ENCODE data around the gene IGSF23. TPM values are rescaled to one million over a fixed set of nuclear protein-coding genes. Genes with fewer than 3 reads are reported as not detected.

IGSF23 gene
- total and polyA plus RNA-seq, 2 donors (not counting 1 experiment from before 2014, with no cell fraction given): not detected

DNA sequence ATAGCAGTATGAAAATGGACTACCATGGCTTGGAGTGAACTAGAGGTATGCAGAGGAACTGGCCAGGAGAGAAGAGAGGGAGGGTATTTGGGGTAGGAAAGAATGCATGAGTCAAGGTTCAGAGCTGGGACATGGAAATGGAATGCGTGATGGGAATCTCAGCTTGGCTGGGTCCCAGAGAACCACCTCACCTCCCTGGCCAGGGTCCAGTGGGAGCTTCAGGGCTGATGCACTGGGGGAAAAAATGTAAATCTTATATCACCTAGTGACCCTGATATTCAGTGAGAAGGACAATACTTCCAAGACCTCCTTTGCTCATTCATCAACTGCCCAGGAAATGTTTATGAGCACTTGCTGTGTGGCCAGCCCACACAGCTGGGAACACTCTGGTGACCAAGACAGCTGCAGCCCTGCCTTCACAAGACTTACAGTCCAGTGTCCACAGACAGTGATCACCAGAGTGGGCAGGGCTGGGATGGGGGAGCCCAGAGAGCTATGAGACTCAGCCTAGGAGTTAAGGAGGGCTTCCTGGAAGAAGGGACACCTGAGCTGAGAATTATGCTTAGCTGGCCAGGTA, 12.8 kb downstream of the IGSF23 start:
- Histone ChIP-seq H3K79me2 (ENCODE audit: control insufficient read depth, insufficient read depth, low read length) (no peaks in the 10 kb centered on the region), H2AFZ (ENCODE audit: insufficient read depth, low read depth, low read length, poor library complexity, severe bottlenecking) (no peak overlapping the region), H3K27me3 (replicated peaks in 1 of 4; ENCODE audit: control extremely low read depth in 1 of 4, control insufficient read depth in 3 of 4, insufficient read depth in 4 of 4, low read length in 3 of 4) (peaks cover 0 to 6% (median 2%) of the 10 kb centered on the region in 4 experiments), H3K4me3 (ENCODE audit: control extremely low read depth in 1 of 5, extremely low read depth in 1 of 5, insufficient read depth in 1 of 5, low read depth in 2 of 5, low read length in 4 of 5) (no peak overlapping the region), H3K27ac (ENCODE audit: low read length in 2 of 2) (no peak overlapping the region), H3K4me1 (ENCODE audit: control insufficient read depth in 2 of 2, insufficient read depth in 2 of 2, low read length in 2 of 2) (no peaks in the 10 kb centered on the region), H3K9me3 (ENCODE audit: control extremely low read depth in 1 of 3, control insufficient read depth in 2 of 3, insufficient read depth in 1 of 3, low read length in 2 of 3) (peaks cover 0 to 18% (median 0%) of the 10 kb centered on the region in 3 donors), H3K9ac (ENCODE audit: low read length) (no peak overlapping the region), H3K36me3 (replicated peaks in 1 of 2; ENCODE audit: control extremely low read depth in 1 of 2, control insufficient read depth in 1 of 2, extremely low read depth in 1 of 2, insufficient read depth in 2 of 2, low read length in 1 of 2) (no peaks in the 10 kb centered on the region), H4K20me1 (ENCODE audit: control insufficient read depth, insufficient read depth, low read length, poor library complexity, severe bottlenecking) (no peaks in the 10 kb centered on the region), H3K4me2 (replicated peaks; ENCODE audit: low read depth, low read length, poor library complexity, severe bottlenecking) (no peak overlapping the region)
- H3K27me3 Mint-ChIP-seq: peaks cover 10% of the 10 kb centered on the region
- no peaks in the 10 kb centered on the region for H3K4me1 Mint-ChIP-seq
- no peak overlapping the region for H3K27ac Mint-ChIP-seq
- H3K9me3 Mint-ChIP-seq (ENCODE audit: insufficient read depth): peaks cover 3% of the 10 kb centered on the region
- CTCF ChIA-PET: interaction anchor here (0.6 kb wide), 1 partner anchor 1806 kb away, joined by 4 read pairs; no protein-coding TSS in a partner anchor
- POLR2A ChIA-PET: no interaction called here
- ATAC-seq (ENCODE audit: low read depth) (no peak), DNase-seq (no peak)
- intact Hi-C loops (cut with micrococcal nuclease): no loop called here
- TF ChIP-seq CTCF (IDR thresholded peaks at IDR 0.05) (no peak), EZH2 (IDR thresholded peaks at IDR 0.05; ENCODE audit: borderline replicate concordance, insufficient read depth, low read depth, low read length, poor library complexity, severe bottlenecking) (no peak)
- no peak overlapping the region for H3K4me3 Mint-ChIP-seq
- 100% methylated on average over 1 of the region's 1 CpG for WGBS (ENCODE audit: insufficient coverage)

DNA sequence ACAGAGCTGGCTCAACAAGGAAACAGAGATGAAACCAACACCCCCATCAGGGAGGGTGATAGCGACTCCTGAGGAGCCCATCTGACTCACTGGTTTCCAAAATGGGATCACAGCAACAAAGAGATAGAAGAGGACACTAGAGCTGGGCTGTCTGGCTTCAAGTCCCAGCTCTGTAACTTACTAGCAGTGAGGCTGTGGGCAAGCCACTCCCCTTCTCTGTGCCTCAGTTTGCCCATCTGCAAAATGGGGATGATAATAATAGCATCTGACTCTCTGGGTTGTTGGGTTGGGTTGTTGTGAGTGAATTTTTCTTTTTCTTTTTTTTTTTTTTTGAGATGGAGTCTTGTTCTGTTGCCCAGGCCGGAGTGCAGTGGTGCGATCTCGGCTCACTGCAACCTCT, 14.3 kb downstream of the IGSF23 start:
- Histone ChIP-seq H3K27me3 (replicated peaks in 1 of 4; ENCODE audit: control extremely low read depth in 1 of 4, control insufficient read depth in 3 of 4, insufficient read depth in 4 of 4, low read length in 3 of 4) (peaks cover 0 to 6% (median 2%) of the 10 kb centered on the region in 4 experiments), H4K20me1 (ENCODE audit: control insufficient read depth, insufficient read depth, low read length, poor library complexity, severe bottlenecking) (no peaks in the 10 kb centered on the region), H3K4me1 (ENCODE audit: control insufficient read depth in 2 of 2, insufficient read depth in 2 of 2, low read length in 2 of 2) (no peaks in the 10 kb centered on the region), H3K4me2 (replicated peaks; ENCODE audit: low read depth, low read length, poor library complexity, severe bottlenecking) (no peak overlapping the region), H3K9me3 (ENCODE audit: control extremely low read depth in 1 of 3, control insufficient read depth in 2 of 3, insufficient read depth in 1 of 3, low read length in 2 of 3) (peaks cover 0 to 18% (median 0%) of the 10 kb centered on the region in 3 donors), H3K9ac (ENCODE audit: low read length) (no peak overlapping the region), H3K36me3 (replicated peaks in 1 of 2; ENCODE audit: control extremely low read depth in 1 of 2, control insufficient read depth in 1 of 2, extremely low read depth in 1 of 2, insufficient read depth in 2 of 2, low read length in 1 of 2) (no peaks in the 10 kb centered on the region), H3K4me3 (ENCODE audit: control extremely low read depth in 1 of 5, extremely low read depth in 1 of 5, insufficient read depth in 1 of 5, low read depth in 2 of 5, low read length in 4 of 5) (no peak overlapping the region), H2AFZ (ENCODE audit: insufficient read depth, low read depth, low read length, poor library complexity, severe bottlenecking) (no peak overlapping the region), H3K79me2 (ENCODE audit: control insufficient read depth, insufficient read depth, low read length) (no peaks in the 10 kb centered on the region), H3K27ac (ENCODE audit: low read length in 2 of 2) (no peak overlapping the region)
- 75% methylated on average over 1 of the region's 4 CpGs for WGBS (ENCODE audit: insufficient coverage)
- CTCF ChIA-PET: interaction anchor here (0.7 kb wide), 1 partner anchor 343 kb away, joined by 3 read pairs; no protein-coding TSS in a partner anchor
- Mint-ChIP-seq H3K4me1 (no peaks in the 10 kb centered on the region), H3K9me3 (ENCODE audit: insufficient read depth) (peaks cover 3% of the 10 kb centered on the region), H3K27ac (no peak overlapping the region), H3K4me3 (no peak overlapping the region), H3K27me3 (peaks cover 13% of the 10 kb centered on the region)
- intact Hi-C loops (cut with micrococcal nuclease): no loop called here
- POLR2A ChIA-PET: no interaction called here
- DNase-seq: no peak
- no peak for ATAC-seq (ENCODE audit: low read depth)
- TF ChIP-seq CTCF (IDR thresholded peaks at IDR 0.05) (no peak), EZH2 (IDR thresholded peaks at IDR 0.05; ENCODE audit: borderline replicate concordance, insufficient read depth, low read depth, low read length, poor library complexity, severe bottlenecking) (no peak)

Measured in B cell (primary cell).